ENCODE data around the gene PRSS50. TPM values are rescaled to one million over a fixed set of nuclear protein-coding genes. Genes with fewer than 3 reads are reported as not detected.

PRSS50 gene
- total RNA-seq, 5 donors from 2014 or later (not counting 1 experiment from before 2014, with no cell fraction given): not detected

- Histone ChIP-seq H3K27ac (ENCODE audit: low read length) (no peak overlapping the region), H3K4me1 (ENCODE audit: control insufficient read depth in 1 of 2, extremely low read depth in 1 of 2, insufficient read depth in 2 of 2, low read length in 2 of 2) (no peaks in the 10 kb centered on the region), H3K36me3 (ENCODE audit: control insufficient read depth in 2 of 2, extremely low read depth in 1 of 2, insufficient read depth in 1 of 2, low read length in 1 of 2) (peaks cover 0 to 5% of the 10 kb centered on the region in 2 donors), H3K4me3 (ENCODE audit: control insufficient read depth in 1 of 2, extremely low read depth in 1 of 2, low read length in 1 of 2) (no peak overlapping the region), H3K27me3 (replicated peaks in 1 of 2; ENCODE audit: control insufficient read depth in 2 of 2, extremely low read depth in 1 of 2, insufficient read depth in 2 of 2, low read length in 1 of 2) (peaks cover 0 to 6% of the 10 kb centered on the region in 2 experiments), H3K9me3 (no peaks in the 10 kb centered on the region)
- H3K36me3 Mint-ChIP-seq: peaks cover 9% of the 10 kb centered on the region
- ChIA-PET POLR2A (no interaction called here), CTCF (no interaction called here)
- H3K27ac Mint-ChIP-seq: no peak overlapping the region
- peaks cover 0 to 2% (median 0%) of the 10 kb centered on the region in 3 donors for H3K9me3 Mint-ChIP-seq
- WGBS (ENCODE audit: insufficient coverage): 84% methylated on average over 7 of the region's 9 CpGs
- peak in 1 of 35 experiments; percentile 11 for DNase-seq
- no peaks in the 10 kb centered on the region for H3K27me3 Mint-ChIP-seq
- no peaks in the 10 kb centered on the region for H3K4me1 Mint-ChIP-seq
- ATAC-seq (replicated peaks in 1 of 4): no peak
- no peak overlapping the region for H3K4me3 Mint-ChIP-seq
Measured at GRCh38 chr3:46669191-46669999, 48.3 kb downstream of the PRSS50 start.

DNA sequence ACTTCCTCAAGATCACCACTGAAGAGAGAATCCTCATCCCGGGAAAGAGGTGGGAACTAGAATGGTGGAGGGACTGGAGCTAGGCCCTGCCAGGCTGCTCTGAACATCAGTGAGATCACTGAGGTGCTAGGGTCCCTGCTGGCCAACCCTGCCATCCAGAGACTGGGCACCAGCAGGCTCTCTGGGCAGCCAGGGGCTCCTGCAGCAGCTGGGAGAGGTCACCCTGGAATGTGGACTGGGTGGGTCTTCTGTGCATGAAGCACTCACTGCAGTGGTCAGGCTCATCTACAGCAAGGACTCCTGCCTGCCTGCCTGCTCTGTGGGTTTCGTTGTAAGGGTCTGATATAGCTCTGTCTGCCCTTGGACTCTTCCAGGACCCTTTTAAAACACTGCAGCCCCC lies 49.1 kb downstream of the PRSS50 start:
- no peaks in the 10 kb centered on the region for H3K27me3 Mint-ChIP-seq
- H3K4me3 ChIP-seq (ENCODE audit: control insufficient read depth in 1 of 2, extremely low read depth in 1 of 2, low read length in 1 of 2): no peak overlapping the region
- no peak overlapping the region for H3K4me3 Mint-ChIP-seq
- CTCF ChIA-PET: no interaction called here
- 80% methylated on average over 1 of the region's 2 CpGs for WGBS (ENCODE audit: insufficient coverage)
- DNase-seq (no peak), ATAC-seq (replicated peaks in 1 of 4) (no peak)
- POLR2A ChIA-PET: no interaction called here
- H3K27ac Mint-ChIP-seq: no peak overlapping the region
- peaks cover 0 to 8% of the 10 kb centered on the region in 2 experiments for H3K27me3 ChIP-seq (replicated peaks in 1 of 2; ENCODE audit: control insufficient read depth in 2 of 2, extremely low read depth in 1 of 2, insufficient read depth in 2 of 2, low read length in 1 of 2)
- peaks cover 4% of the 10 kb centered on the region for H3K36me3 Mint-ChIP-seq
- H3K4me1 ChIP-seq (ENCODE audit: control insufficient read depth in 1 of 2, extremely low read depth in 1 of 2, insufficient read depth in 2 of 2, low read length in 2 of 2): no peaks in the 10 kb centered on the region
- H3K27ac ChIP-seq (ENCODE audit: low read length): no peak overlapping the region
- peaks cover 0 to 2% of the 10 kb centered on the region in 2 donors for H3K36me3 ChIP-seq (ENCODE audit: control insufficient read depth in 2 of 2, extremely low read depth in 1 of 2, insufficient read depth in 1 of 2, low read length in 1 of 2)
- no peaks in the 10 kb centered on the region for H3K9me3 ChIP-seq
- H3K9me3 Mint-ChIP-seq: no peaks in the 10 kb centered on the region
- peaks cover 0 to 2% (median 0%) of the 10 kb centered on the region in 3 donors for H3K4me1 Mint-ChIP-seq

DNA sequence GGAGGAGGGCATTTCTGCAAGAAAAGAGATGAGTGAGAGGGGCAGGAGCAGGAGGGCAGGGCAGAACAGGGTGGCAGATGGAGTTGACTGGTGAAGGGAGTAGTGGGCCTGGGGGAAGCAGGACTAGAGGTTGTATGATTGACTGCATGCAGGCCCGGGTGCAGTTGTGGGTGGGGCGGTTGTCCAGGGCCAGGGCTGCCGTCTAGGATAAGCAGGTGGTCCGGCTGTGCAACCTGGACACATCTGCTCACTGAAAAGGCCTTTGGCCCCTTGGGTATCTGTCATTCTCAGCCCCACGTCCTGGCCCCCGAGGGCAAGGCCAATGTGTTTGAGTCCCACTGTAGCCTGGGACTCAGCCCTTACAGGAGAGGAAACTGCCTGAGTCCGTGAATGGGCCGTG lies 49.6 kb downstream of the PRSS50 start:
- Mint-ChIP-seq H3K36me3 (no peaks in the 10 kb centered on the region), H3K4me3 (no peak overlapping the region), H3K9me3 (no peaks in the 10 kb centered on the region), H3K27me3 (no peaks in the 10 kb centered on the region), H3K27ac (peak overlapping the region in 1 of 2 donors; percentile 25), H3K4me1 (peaks cover 0 to 7% (median 0%) of the 10 kb centered on the region in 3 donors)
- peaks cover 0 to 2% of the 10 kb centered on the region in 2 donors for H3K36me3 ChIP-seq (ENCODE audit: control insufficient read depth in 2 of 2, extremely low read depth in 1 of 2, insufficient read depth in 1 of 2, low read length in 1 of 2)
- H3K4me1 ChIP-seq (ENCODE audit: control insufficient read depth in 1 of 2, extremely low read depth in 1 of 2, insufficient read depth in 2 of 2, low read length in 2 of 2): no peaks in the 10 kb centered on the region
- ChIA-PET CTCF (no interaction called here), POLR2A (no interaction called here)
- H3K27ac ChIP-seq (ENCODE audit: low read length): no peak overlapping the region
- ATAC-seq (replicated peaks in 1 of 4): peak in 1 of 4 experiments; percentile 11
- 100% methylated on average over 3 of the region's 8 CpGs for WGBS (ENCODE audit: insufficient coverage)
- no peak overlapping the region for H3K4me3 ChIP-seq (ENCODE audit: control insufficient read depth in 1 of 2, extremely low read depth in 1 of 2, low read length in 1 of 2)
- DNase-seq: peak in 1 of 35 experiments; percentile 9
- no peaks in the 10 kb centered on the region for H3K9me3 ChIP-seq
- H3K27me3 ChIP-seq (replicated peaks in 1 of 2; ENCODE audit: control insufficient read depth in 2 of 2, extremely low read depth in 1 of 2, insufficient read depth in 2 of 2, low read length in 1 of 2): peaks cover 0 to 13% of the 10 kb centered on the region in 2 experiments

DNA sequence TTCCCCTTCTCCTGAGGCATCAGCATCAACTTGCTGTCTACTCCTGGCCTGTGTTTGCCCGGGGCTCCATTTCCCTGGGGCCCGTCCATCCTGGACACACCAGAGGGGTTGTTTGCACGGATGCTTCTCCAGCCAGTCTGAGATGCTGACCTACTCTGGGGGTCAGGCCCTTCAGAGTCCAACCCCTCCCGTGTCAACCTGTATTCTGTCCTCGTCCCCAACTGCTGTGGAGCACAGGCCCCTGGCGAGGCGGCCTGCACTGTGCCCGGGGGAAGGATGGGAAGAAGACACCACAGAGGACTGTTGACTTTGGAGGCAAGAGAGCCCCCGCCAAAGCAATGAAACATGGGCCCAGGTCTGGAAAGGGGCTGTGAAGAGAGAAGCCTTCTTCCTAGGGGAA lies 50.0 kb downstream of the PRSS50 start:
- peaks cover 0 to 13% of the 10 kb centered on the region in 2 experiments for H3K27me3 ChIP-seq (replicated peaks in 1 of 2; ENCODE audit: control insufficient read depth in 2 of 2, extremely low read depth in 1 of 2, insufficient read depth in 2 of 2, low read length in 1 of 2)
- POLR2A ChIA-PET: no interaction called here
- peaks cover 0 to 7% (median 0%) of the 10 kb centered on the region in 3 donors for H3K4me1 Mint-ChIP-seq
- H3K27ac ChIP-seq (ENCODE audit: low read length): no peak overlapping the region
- H3K27ac Mint-ChIP-seq: no peak overlapping the region
- no peak overlapping the region for H3K4me3 ChIP-seq (ENCODE audit: control insufficient read depth in 1 of 2, extremely low read depth in 1 of 2, low read length in 1 of 2)
- no peaks in the 10 kb centered on the region for H3K9me3 ChIP-seq
- ATAC-seq (replicated peaks in 1 of 4) (no peak), DNase-seq (no peak)
- CTCF ChIA-PET: no interaction called here
- H3K4me1 ChIP-seq (ENCODE audit: control insufficient read depth in 1 of 2, extremely low read depth in 1 of 2, insufficient read depth in 2 of 2, low read length in 2 of 2): no peaks in the 10 kb centered on the region
- H3K27me3 Mint-ChIP-seq: no peaks in the 10 kb centered on the region
- no peaks in the 10 kb centered on the region for H3K36me3 Mint-ChIP-seq
- no peak overlapping the region for H3K4me3 Mint-ChIP-seq
- no peaks in the 10 kb centered on the region for H3K9me3 Mint-ChIP-seq
- 81% methylated on average over 5 of the region's 9 CpGs for WGBS (ENCODE audit: insufficient coverage)
- peaks cover 0 to 2% of the 10 kb centered on the region in 2 donors for H3K36me3 ChIP-seq (ENCODE audit: control insufficient read depth in 2 of 2, extremely low read depth in 1 of 2, insufficient read depth in 1 of 2, low read length in 1 of 2)

DNA sequence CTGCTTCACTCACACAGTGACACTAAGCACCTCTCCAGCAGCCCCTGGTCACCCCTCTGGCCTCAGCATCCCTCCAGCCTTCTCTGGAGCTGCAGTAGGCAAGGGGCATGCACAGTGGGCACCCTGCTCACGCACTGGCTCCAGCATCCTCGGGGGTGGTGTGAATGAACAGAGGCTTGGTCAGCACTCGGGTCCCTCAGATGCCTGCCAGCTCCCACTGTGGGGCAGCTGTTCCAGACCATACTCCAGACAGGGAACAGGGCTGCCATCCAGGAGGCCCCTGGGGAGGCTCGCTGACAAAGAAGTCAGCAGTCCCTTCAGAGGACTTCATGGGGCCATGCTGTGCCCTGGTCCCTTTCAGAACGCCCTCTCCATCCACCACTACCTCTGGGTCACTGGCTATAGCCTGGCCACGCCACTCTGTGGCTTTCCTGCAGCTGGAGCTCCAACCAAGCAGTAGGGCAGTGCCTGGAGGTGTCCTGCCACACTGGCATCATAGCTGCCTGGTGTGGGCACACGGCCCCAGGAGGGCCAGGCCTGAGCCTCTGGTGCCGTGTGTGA lies 50.5 kb downstream of the PRSS50 start:
- no peak overlapping the region for H3K27ac Mint-ChIP-seq
- no peak overlapping the region for H3K4me3 ChIP-seq (ENCODE audit: control insufficient read depth in 1 of 2, extremely low read depth in 1 of 2, low read length in 1 of 2)
- ChIA-PET POLR2A (no interaction called here), CTCF (no interaction called here)
- no peak overlapping the region for H3K27ac ChIP-seq (ENCODE audit: low read length)
- no peaks in the 10 kb centered on the region for H3K9me3 ChIP-seq
- peaks cover 0 to 7% (median 0%) of the 10 kb centered on the region in 3 donors for H3K4me1 Mint-ChIP-seq
- peaks cover 0 to 13% of the 10 kb centered on the region in 2 experiments for H3K27me3 ChIP-seq (replicated peaks in 1 of 2; ENCODE audit: control insufficient read depth in 2 of 2, extremely low read depth in 1 of 2, insufficient read depth in 2 of 2, low read length in 1 of 2)
- H3K9me3 Mint-ChIP-seq: no peaks in the 10 kb centered on the region
- DNase-seq: no peak
- peaks cover 0 to 1% of the 10 kb centered on the region in 2 donors for H3K27me3 Mint-ChIP-seq
- no peaks in the 10 kb centered on the region for H3K36me3 Mint-ChIP-seq
- ATAC-seq (replicated peaks in 1 of 4): no peak
- no peaks in the 10 kb centered on the region for H3K4me1 ChIP-seq (ENCODE audit: control insufficient read depth in 1 of 2, extremely low read depth in 1 of 2, insufficient read depth in 2 of 2, low read length in 2 of 2)
- H3K36me3 ChIP-seq (ENCODE audit: control insufficient read depth in 2 of 2, extremely low read depth in 1 of 2, insufficient read depth in 1 of 2, low read length in 1 of 2): peaks cover 0 to 2% of the 10 kb centered on the region in 2 donors
- 69% methylated on average over 8 of the region's 8 CpGs for WGBS (ENCODE audit: insufficient coverage)
- H3K4me3 Mint-ChIP-seq: no peak overlapping the region

DNA sequence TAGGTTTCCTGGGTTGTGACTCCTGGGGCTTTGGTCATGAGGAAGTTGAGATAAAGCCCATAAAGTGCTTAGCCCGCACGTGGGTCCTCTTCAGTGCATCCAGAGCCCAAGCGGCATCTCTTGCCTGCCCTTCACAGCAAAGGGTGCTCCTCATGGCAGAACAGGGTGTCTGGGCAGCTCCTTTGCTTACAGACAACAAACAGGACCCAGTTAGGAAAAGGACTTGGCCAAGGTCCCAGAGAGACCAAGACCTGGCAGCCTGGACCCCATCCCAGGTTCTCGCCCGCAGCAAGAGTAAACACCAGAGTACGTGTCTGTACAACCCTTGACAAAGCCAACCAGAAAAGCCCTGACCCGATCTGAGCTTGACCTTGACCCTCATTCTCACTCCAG lies 51.2 kb downstream of the PRSS50 start:
- no peaks in the 10 kb centered on the region for H3K9me3 Mint-ChIP-seq
- no peak overlapping the region for H3K27ac Mint-ChIP-seq
- Histone ChIP-seq H3K27me3 (replicated peaks in 1 of 2; ENCODE audit: control insufficient read depth in 2 of 2, extremely low read depth in 1 of 2, insufficient read depth in 2 of 2, low read length in 1 of 2) (peaks cover 0 to 13% of the 10 kb centered on the region in 2 experiments), H3K27ac (ENCODE audit: low read length) (no peak overlapping the region), H3K4me3 (ENCODE audit: control insufficient read depth in 1 of 2, extremely low read depth in 1 of 2, low read length in 1 of 2) (no peak overlapping the region), H3K9me3 (no peaks in the 10 kb centered on the region), H3K36me3 (ENCODE audit: control insufficient read depth in 2 of 2, extremely low read depth in 1 of 2, insufficient read depth in 1 of 2, low read length in 1 of 2) (peaks cover 0 to 1% of the 10 kb centered on the region in 2 donors), H3K4me1 (ENCODE audit: control insufficient read depth in 1 of 2, extremely low read depth in 1 of 2, insufficient read depth in 2 of 2, low read length in 2 of 2) (no peaks in the 10 kb centered on the region)
- peaks cover 0 to 7% (median 0%) of the 10 kb centered on the region in 3 donors for H3K4me1 Mint-ChIP-seq
- ChIA-PET CTCF (no interaction called here), POLR2A (no interaction called here)
- WGBS (ENCODE audit: insufficient coverage): 94% methylated on average over 7 of the region's 7 CpGs
- ATAC-seq (replicated peaks in 1 of 4) (no peak), DNase-seq (no peak)
- no peaks in the 10 kb centered on the region for H3K36me3 Mint-ChIP-seq
- H3K27me3 Mint-ChIP-seq: peaks cover 0 to 1% of the 10 kb centered on the region in 2 donors
- H3K4me3 Mint-ChIP-seq: no peak overlapping the region
